GM10248 (cell line): ENCODE results near the gene FAM131C.

Source experiments
- CTCF ChIA-PET: fragments of 300-600 bp; sonication (Branson Sonifier 250); formaldehyde crosslinking; extraction: SDS; loops from one replicate; lab custom pipeline; 2021; ENCODE audit warnings: antibody characterized with exemption; lab: Yijun Ruan, JAX
- POLR2A ChIA-PET: fragments of 350-650 bp; sonication (Branson Sonifier 250); formaldehyde crosslinking; extraction: SDS; loops from one replicate; lab custom pipeline; 2020; ENCODE audit warnings: antibody characterized with exemption; lab: Yijun Ruan, JAX
- DNase-seq: peaks from one replicate; pipeline ENCODE4 v3.0.0; 2012; ENCODE audit errors: extremely low spot score
- CTCF ChIP-seq: IDR thresholded peaks from 2 replicates; pipeline ENCODE4 v1.5.1; 2012; ENCODE audit warnings: mild to moderate bottlenecking, low read depth; ENCODE audit errors: extremely low read depth, missing control alignments, control extremely low read depth

The FAM131C gene

GRCh38 chr1:16020325-16020724, 53.1 kb downstream of the FAM131C start:
- ChIA-PET CTCF (interaction anchor here (0.9 to 1.3 kb wide), 3 partner anchors 9 to 205 kb away, joined by 3 to 5 read pairs (median 4); no protein-coding TSS in a partner anchor), POLR2A (no interaction called here)
- TF ChIP-seq CTCF: no peak
- no peak for DNase-seq

- DNase-seq: no peak
- ChIA-PET CTCF (interaction anchor here (0.9 to 1.3 kb wide), 4 partner anchors 8 to 225 kb away, joined by 3 to 5 read pairs (median 4); no protein-coding TSS in a partner anchor), POLR2A (no interaction called here)
- no peak for TF ChIP-seq CTCF
Observed at GRCh38 chr1:16019644-16020277, 53.7 kb downstream of the FAM131C start.

- TF ChIP-seq CTCF: no peak
- DNase-seq: no peak
- ChIA-PET POLR2A (no interaction called here), CTCF (interaction anchor here (0.8 to 1.9 kb wide), 3 partner anchors 9 to 225 kb away, joined by 3 to 9 read pairs (median 4); no protein-coding TSS in a partner anchor)
Observed at GRCh38 chr1:16018749-16019643, 54.5 kb downstream of the FAM131C start.

GRCh38 chr1:16018308-16018707, 55.1 kb downstream of the FAM131C start:
- TF ChIP-seq CTCF: no peak
- POLR2A ChIA-PET: no interaction called here

GRCh38 chr1:16017461-16018303, 55.8 kb downstream of the FAM131C start, which contains the start of gene HSPB7:
Gene HSPB7 (minus strand): TSS chr1:16018043. CDS start chr1:16017963, 80 bp downstream.
- DNase-seq: no peak
- CTCF ChIA-PET: interaction anchor here (1.3 to 1.9 kb wide), 3 partner anchors 8 to 226 kb away, joined by 3 to 9 read pairs (median 5); no protein-coding TSS in a partner anchor
- TF ChIP-seq CTCF: peak; percentile 14
- POLR2A ChIA-PET: no interaction called here

More at GRCh38 chr1:16018308-16018707, 55.1 kb downstream of the FAM131C start:
- DNase-seq: no peak
- CTCF ChIA-PET: interaction anchor here (0.8 to 1.9 kb wide), 2 partner anchors 8 to 19 kb away, joined by 3 to 9 read pairs; no protein-coding TSS in a partner anchor
